Measurements from ENCODE around the gene HOXD12. TPM values are rescaled to one million over a fixed set of nuclear protein-coding genes. Genes with fewer than 3 reads are reported as not detected.
A peak's percentile ranks its signal among the peaks of the same experiment; 100 is the strongest.

The HOXD12 gene
- total and polyA plus RNA-seq, 7 donors: not detected

- H3K4me1 ChIP-seq: peaks cover 23% of the 10 kb centered on the region
These were observed 18.8 kb upstream of the HOXD12 start for GRCh38 chr2:176080540-176081375.

GRCh38 chr2:176081376-176081836 is 18.2 kb upstream of the HOXD12 start:
- Histone ChIP-seq H3K27me3 (ENCODE audit: insufficient read depth in 3 of 3, low read length in 2 of 3) (peaks cover 7 to 98% (median 66%) of the 10 kb centered on the region in 3 donors), H3K4me1 (peaks cover 26% of the 10 kb centered on the region)
- intact Hi-C loops (cut with DNase I): loop anchor here in 1 of 2 donors (5.0 to 10.0 kb wide), 2 partner anchors 79 to 227 kb away; partner anchors contain the start of gene LNPK

More at GRCh38 chr2:176080540-176081375, 18.8 kb upstream of the HOXD12 start:
- Histone ChIP-seq H3K9me3 (no peaks in the 10 kb centered on the region), H3K4me3 (peak overlapping the region; percentile 58), H3K36me3 (ENCODE audit: insufficient read depth in 1 of 2, low read depth in 1 of 2) (no peaks in the 10 kb centered on the region), H3K27ac (no peak overlapping the region), H3K27me3 (ENCODE audit: insufficient read depth in 3 of 3, low read length in 2 of 3) (peaks cover 10 to 98% (median 60%) of the 10 kb centered on the region in 3 donors)
- DNase-seq (no peak), ATAC-seq (peak; percentile 25 to 33 (median 30))
- TF ChIP-seq CTCF (IDR thresholded peaks at IDR 0.05): no peak
- intact Hi-C loops (cut with DNase I): loop anchor here in 1 of 2 donors (5.0 to 10.0 kb wide), 2 partner anchors 78 to 226 kb away; partner anchors contain the start of gene LNPK
- WGBS, 3 donors: 3 to 8% (median 5%) methylated on average over 50 to 68 of the region's 68 CpGs

DNA sequence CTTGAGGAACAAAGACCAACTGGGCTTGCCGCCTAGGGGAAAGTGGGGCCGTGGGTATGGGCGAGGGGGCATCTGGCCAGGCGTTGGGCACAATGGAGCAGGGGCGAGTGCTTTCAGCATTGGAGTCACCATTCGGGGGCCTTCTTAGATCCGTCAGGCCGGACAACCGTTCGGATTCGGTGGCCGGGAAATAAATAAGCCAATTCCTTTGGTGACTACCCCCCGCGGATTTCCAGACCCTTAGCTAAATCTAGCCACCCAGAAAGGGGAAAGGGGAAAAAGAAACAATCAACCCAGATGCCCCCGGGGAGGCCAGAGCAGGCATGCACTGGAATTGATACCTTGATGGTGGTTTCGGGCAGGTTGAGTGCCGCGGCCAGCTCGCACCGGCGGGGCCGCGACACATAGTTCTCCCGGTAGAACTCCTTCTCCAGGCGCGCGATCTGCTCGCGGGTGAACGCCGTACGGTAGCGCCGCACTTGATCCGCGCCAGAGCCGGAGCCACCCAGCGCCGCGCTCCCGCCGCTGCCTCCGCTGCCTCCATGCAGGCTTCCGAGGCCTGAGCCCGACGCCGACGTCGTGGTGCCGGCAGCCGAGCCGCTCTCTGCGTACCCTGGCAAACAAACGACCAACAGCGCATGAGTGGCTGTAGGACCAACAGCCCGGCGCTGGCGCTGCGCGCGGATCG is 17.6 kb upstream of the HOXD12 start:
- no peaks in the 10 kb centered on the region for H3K36me3 ChIP-seq (ENCODE audit: insufficient read depth in 1 of 2, low read depth in 1 of 2)
- DNase-seq (no peak), ATAC-seq (no peak)
- H3K9me3 ChIP-seq: no peaks in the 10 kb centered on the region
- peak overlapping the region; percentile 11 for H3K4me3 ChIP-seq
- 5 to 6% (median 5%) methylated on average over 57 to 62 of the region's 62 CpGs for WGBS, 3 donors
- no peak overlapping the region for H3K27ac ChIP-seq
- peaks cover 7 to 98% (median 66%) of the 10 kb centered on the region in 3 donors for H3K27me3 ChIP-seq (ENCODE audit: insufficient read depth in 3 of 3, low read length in 2 of 3)
- TF ChIP-seq CTCF (IDR thresholded peaks at IDR 0.05): no peak
- intact Hi-C loops (cut with DNase I): loop anchor here in 1 of 2 donors (5.0 to 10.0 kb wide), 2 partner anchors 80 to 227 kb away; partner anchors contain the start of gene LNPK
- peaks cover 26% of the 10 kb centered on the region for H3K4me1 ChIP-seq

More at GRCh38 chr2:176081376-176081836, 18.2 kb upstream of the HOXD12 start:
- Histone ChIP-seq H3K4me3 (no peak overlapping the region), H3K27ac (no peak overlapping the region), H3K9me3 (no peaks in the 10 kb centered on the region), H3K36me3 (ENCODE audit: insufficient read depth in 1 of 2, low read depth in 1 of 2) (no peaks in the 10 kb centered on the region)
- no peak for ATAC-seq
- WGBS, 3 donors: 7 to 10% (median 9%) methylated on average over 17 of the region's 17 CpGs
- TF ChIP-seq CTCF (IDR thresholded peaks at IDR 0.05): no peak
- DNase-seq: no peak

GRCh38 chr2:176082525-176082823 is 17.1 kb upstream of the HOXD12 start:
- Histone ChIP-seq H3K4me1 (peaks cover 26% of the 10 kb centered on the region), H3K27ac (no peak overlapping the region), H3K27me3 (ENCODE audit: insufficient read depth in 3 of 3, low read length in 2 of 3) (peaks cover 7 to 98% (median 67%) of the 10 kb centered on the region in 3 donors), H3K4me3 (peak overlapping the region; percentile 11), H3K9me3 (no peaks in the 10 kb centered on the region), H3K36me3 (ENCODE audit: insufficient read depth in 1 of 2, low read depth in 1 of 2) (no peaks in the 10 kb centered on the region)
- 10 to 13% (median 12%) methylated on average over 10 of the region's 10 CpGs for WGBS, 3 donors
- no peak for TF ChIP-seq CTCF (IDR thresholded peaks at IDR 0.05)
- intact Hi-C loops (cut with DNase I): loop anchor here in 1 of 2 donors (5.0 to 10.0 kb wide), 2 partner anchors 80 to 228 kb away; partner anchors contain the start of gene LNPK
- ATAC-seq (no peak), DNase-seq (no peak)
